GM12878 (cell line): ENCODE data around the gene UBA5. TPM values are rescaled to one million over a fixed set of nuclear protein-coding genes. Genes with fewer than 3 reads are reported as not detected.
A peak's percentile ranks its signal among the peaks of the same experiment; 100 is the strongest.

Experiments
- ATF2 ChIP-seq: IDR thresholded peaks from 2 replicates; pipeline ENCODE4 v1.6.1; 2012; ENCODE audit warnings: low read length, inconsistent platforms
- CEBPZ ChIP-seq: fragments of 150-350 bp; IDR thresholded peaks from 2 replicates; pipeline ENCODE4 v1.6.1; 2016; ENCODE audit warnings: low read depth, low read length
- CTCF ChIP-seq, 3 experiments: IDR thresholded peaks in 2 of 3; conservative IDR thresholded peaks in 1 of 3; 2 replicates each; pipeline ENCODE4 v1.5.1; 2011; ENCODE audit warnings: low read depth in 3 of 3, low read length in 3 of 3, mild to moderate bottlenecking in 3 of 3, control low read depth in 2 of 3, moderate library complexity in 2 of 3, inconsistent platforms in 1 of 3, mixed read lengths in 1 of 3; ENCODE audit not compliant: control insufficient read depth in 2 of 3, insufficient read depth in 1 of 3; ENCODE audit errors: extremely low read depth in 1 of 3
- NFIC ChIP-seq: IDR thresholded peaks from 2 replicates; pipeline ENCODE4 v1.6.1; 2012; ENCODE audit warnings: low read depth, mild to moderate bottlenecking, inconsistent platforms, low read length, moderate library complexity
- PAX5 ChIP-seq: IDR thresholded peaks from 2 replicates; pipeline ENCODE4 v1.6.1; 2011; ENCODE audit warnings: low read depth, low read length, borderline replicate concordance
- RAD21 ChIP-seq: IDR thresholded peaks from 2 replicates; pipeline ENCODE4 v1.6.1; 2011; ENCODE audit warnings: mild to moderate bottlenecking, low read depth, low read length, moderate library complexity; ENCODE audit not compliant: insufficient read depth
- RFX5 ChIP-seq: IDR thresholded peaks from 2 replicates; pipeline ENCODE4 v1.6.1; 2011; ENCODE audit warnings: low read depth, low read length, improper control_type of control experiment
- ZBTB33 ChIP-seq: fragments of 450-650 bp; IDR thresholded peaks from 2 replicates; pipeline ENCODE4 v1.6.1; 2017; ENCODE audit warnings: mild to moderate bottlenecking
- polyA plus RNA-seq, 11 experiments: library from polyadenylated mRNA; depleted of rRNA in 4 of 11; unstranded in 6 of 11; stranded (reverse) in 5 of 11; fragments of >200 nt; fragmentation: Nextera tagmentation in 4 of 11; fragmentation: Illumina TruSeq in 1 of 11; extraction: Ambion mirVana in 4 of 11; extraction: Trizol in 1 of 11; gene quantifications; 1 replicate in 1 of 11; 2 replicates in 10 of 11; pipeline versions ENCODE4 v1.2.1 to v1.2.3, GENCODE V29; 2011 to 2016; ENCODE audit warnings: inconsistent platforms in 2 of 11, missing spikeins in 2 of 11, low read depth in 1 of 11
- total RNA-seq, 4 experiments: library from RNA; depleted of rRNA in 3 of 4; stranded (reverse); fragments of >200 nt in 3 of 4; fragmentation: Illumina TruSeq in 1 of 4; extraction: Trizol in 1 of 4; gene quantifications; 2 replicates each; pipeline versions ENCODE4 v1.2.1 to v1.2.3, GENCODE V29; 2013 to 2021

Gene UBA5
- total and polyA plus RNA-seq, 10 of the 15 experiments (the other 5 are each of a cell fraction or from before 2014, with no cell fraction given) = 10.2 to 62.1 (median 43.8) TPM

GRCh38 chr3:132726341-132726823 lies 66.3 kb downstream of the UBA5 start (continued):
- TF ChIP-seq ZBTB33 = no peak
- peak; percentile 63 for TF ChIP-seq RAD21
- TF ChIP-seq CTCF (IDR thresholded peaks at IDR 0.05 in 2 of 3, conservative IDR thresholded peaks at IDR 0.05 in 1 of 3; ENCODE audit: control insufficient read depth in 2 of 3, extremely low read depth in 1 of 3, insufficient read depth in 1 of 3, low read depth in 3 of 3, low read length in 3 of 3) = peak; percentile 53 to 71 (median 59); a peak in 5 of 6 replicates
- no peak for TF ChIP-seq NFIC
- TF ChIP-seq ATF2 = no peak
- no peak for TF ChIP-seq PAX5
- TF ChIP-seq RFX5 = no peak
- no peak for TF ChIP-seq CEBPZ

Other genes with a start within 250 kb of the UBA5 start
- gene DNAJC13, start 242.8 kb upstream of the UBA5 start, total RNA-seq (2014; rRNA removed) = 26.2 and 30.5 TPM in 2 replicates
- 33.2 and 33.9 TPM in 2 replicates for gene DNAJC13, start 242.8 kb upstream of the UBA5 start, total RNA-seq (2014; rRNA removed; fragmentation: Illumina TruSeq; extraction: Trizol)
- 28.1 and 28.2 TPM in 2 replicates for gene DNAJC13, start 242.8 kb upstream of the UBA5 start, total RNA-seq (2021)
- gene DNAJC13, start 242.8 kb upstream of the UBA5 start, polyA plus RNA-seq (2011; rRNA removed) = 19.5 and 25.0 TPM in 2 replicates
- gene DNAJC13, start 242.8 kb upstream of the UBA5 start, polyA plus RNA-seq (2014; fragmentation: Illumina TruSeq; extraction: Trizol) = 24.1 and 29.8 TPM in 2 replicates
- gene DNAJC13, start 242.8 kb upstream of the UBA5 start, polyA plus RNA-seq (2014; fragmentation: Nextera tagmentation; extraction: Ambion mirVana) = 1 to 10 TPM; 8.3 to 8.7 TPM
- 12.0 and 14.5 TPM in 2 replicates for gene DNAJC13, start 242.8 kb upstream of the UBA5 start, polyA plus RNA-seq (2014; rRNA removed)
- gene DNAJC13, start 242.8 kb upstream of the UBA5 start, polyA plus RNA-seq (2016; fragmentation: Nextera tagmentation; extraction: Ambion mirVana) = 10 to 100 TPM; 11.9 to 13.8 TPM
- gene ACKR4, start 63.1 kb upstream of the UBA5 start, total RNA-seq (2014; rRNA removed) = 0.06 and 0.16 TPM in 2 replicates
- gene ACKR4, start 63.1 kb upstream of the UBA5 start, total RNA-seq (2014; rRNA removed; fragmentation: Illumina TruSeq; extraction: Trizol) = 0.18 and 0.27 TPM in 2 replicates
- gene ACKR4, start 63.1 kb upstream of the UBA5 start, total RNA-seq (2021) = 0.10 TPM in 1 of 2 replicates, not detected in the other
- gene ACKR4, start 63.1 kb upstream of the UBA5 start, polyA plus RNA-seq (2011; rRNA removed) = 0.06 and 0.07 TPM in 2 replicates
- gene ACKR4, start 63.1 kb upstream of the UBA5 start, polyA plus RNA-seq (2014; fragmentation: Illumina TruSeq; extraction: Trizol) = 0.21 and 0.27 TPM in 2 replicates
- gene ACKR4, start 63.1 kb upstream of the UBA5 start, polyA plus RNA-seq (2014; fragmentation: Nextera tagmentation; extraction: Ambion mirVana) = under 1 TPM; 0.15 to 0.18 TPM
- 0.22 and 0.40 TPM in 2 replicates for gene ACKR4, start 63.1 kb upstream of the UBA5 start, polyA plus RNA-seq (2014; rRNA removed)
- under 1 TPM; 0.06 to 0.08 TPM for gene ACKR4, start 63.1 kb upstream of the UBA5 start, polyA plus RNA-seq (2016; fragmentation: Nextera tagmentation; extraction: Ambion mirVana)
- 10.0 and 12.8 TPM in 2 replicates for gene ACAD11, start 520 bp upstream of the UBA5 start, total RNA-seq (2014; rRNA removed)
- gene ACAD11, start 520 bp upstream of the UBA5 start, total RNA-seq (2014; rRNA removed; fragmentation: Illumina TruSeq; extraction: Trizol) = 11.5 and 12.4 TPM in 2 replicates
- 7.7 and 8.7 TPM in 2 replicates for gene ACAD11, start 520 bp upstream of the UBA5 start, total RNA-seq (2021)
- gene ACAD11, start 520 bp upstream of the UBA5 start, polyA plus RNA-seq (2011; rRNA removed) = 15.9 and 25.4 TPM in 2 replicates
- gene ACAD11, start 520 bp upstream of the UBA5 start, polyA plus RNA-seq (2014; fragmentation: Illumina TruSeq; extraction: Trizol) = 14.1 and 14.2 TPM in 2 replicates
- 1 to 10 TPM; 2.4 to 4.7 TPM for gene ACAD11, start 520 bp upstream of the UBA5 start, polyA plus RNA-seq (2014; fragmentation: Nextera tagmentation; extraction: Ambion mirVana)
- gene ACAD11, start 520 bp upstream of the UBA5 start, polyA plus RNA-seq (2014; rRNA removed) = 14.2 and 17.9 TPM in 2 replicates
- 10 to 100 TPM; 10.1 to 10.6 TPM for gene ACAD11, start 520 bp upstream of the UBA5 start, polyA plus RNA-seq (2016; fragmentation: Nextera tagmentation; extraction: Ambion mirVana)
- gene NPHP3, start 62.1 kb downstream of the UBA5 start, total RNA-seq (2014; rRNA removed) = 3.4 and 4.4 TPM in 2 replicates
- gene NPHP3, start 62.1 kb downstream of the UBA5 start, total RNA-seq (2014; rRNA removed; fragmentation: Illumina TruSeq; extraction: Trizol) = 2.9 and 3.5 TPM in 2 replicates
- 3.0 and 3.4 TPM in 2 replicates for gene NPHP3, start 62.1 kb downstream of the UBA5 start, total RNA-seq (2021)
- 11.7 and 17.5 TPM in 2 replicates for gene NPHP3, start 62.1 kb downstream of the UBA5 start, polyA plus RNA-seq (2011; rRNA removed)
- gene NPHP3, start 62.1 kb downstream of the UBA5 start, polyA plus RNA-seq (2014; fragmentation: Illumina TruSeq; extraction: Trizol) = 4.0 and 4.9 TPM in 2 replicates
- gene NPHP3, start 62.1 kb downstream of the UBA5 start, polyA plus RNA-seq (2014; fragmentation: Nextera tagmentation; extraction: Ambion mirVana) = under 1 TPM; 0.84 to 0.95 TPM
- gene NPHP3, start 62.1 kb downstream of the UBA5 start, polyA plus RNA-seq (2014; rRNA removed) = 2.3 and 3.5 TPM in 2 replicates
- 1 to 10 TPM; 1.9 to 2.1 TPM for gene NPHP3, start 62.1 kb downstream of the UBA5 start, polyA plus RNA-seq (2016; fragmentation: Nextera tagmentation; extraction: Ambion mirVana)